B cell (primary cell): Measurements from ENCODE around the gene ASH1L.

ENCODE experiments used
- CTCF ChIP-seq: fragments of 200-600 bp; IDR thresholded peaks from one replicate; pipeline ENCODE4 v1.8.0; 2022; ENCODE audit warnings: antibody characterized with exemption, mild to moderate bottlenecking
- EZH2 ChIP-seq: IDR thresholded peaks from 2 replicates; pipeline ENCODE4 v1.6.1; 2012; ENCODE audit warnings: borderline replicate concordance, low read depth, mild to moderate bottlenecking, moderate library complexity, low read length; ENCODE audit not compliant: insufficient read depth, poor library complexity, severe bottlenecking

GRCh38 chr1:155334962-155335361 is 227.6 kb downstream of the ASH1L start:
- TF ChIP-seq CTCF, result no peak
- TF ChIP-seq EZH2, result no peak
